RPMI7951 (cell line): ENCODE results near the gene TIMM8B. TPM values are rescaled to one million over a fixed set of nuclear protein-coding genes. Genes with fewer than 3 reads are reported as not detected.
"Not testable (repeated sequence)": the region's sequence is repeated elsewhere in the genome, so short reads cannot be mapped to it uniquely, and the experiment has no call there.

ENCODE experiments used
- DNase-seq: peaks from one replicate; pipeline ENCODE4 v3.0.0-alpha.2; 2012; ENCODE audit warnings: low read depth
- total RNA-seq: library from RNA; depleted of rRNA; stranded (reverse); fragments of >200 nt; shearing (Covaris generic); gene quantifications from 2 replicates; pipeline ENCODE4 v1.2.3, GENCODE V29; 2014; rRNA removed

The TIMM8B gene
- 116 and 120 TPM in 2 replicates for total RNA-seq

- peak; percentile 96 for DNase-seq
These were observed at the start of gene TIMM8B, which contains the start of gene SDHD for GRCh38 chr11:112086422-112087191. TSS of gene TIMM8B (minus strand) at chr11:112086756. CDS start at chr11:112086723, 33 bp downstream. TSS of gene SDHD (plus strand) at chr11:112086873. CDS start at chr11:112086908, 35 bp downstream.

DNA sequence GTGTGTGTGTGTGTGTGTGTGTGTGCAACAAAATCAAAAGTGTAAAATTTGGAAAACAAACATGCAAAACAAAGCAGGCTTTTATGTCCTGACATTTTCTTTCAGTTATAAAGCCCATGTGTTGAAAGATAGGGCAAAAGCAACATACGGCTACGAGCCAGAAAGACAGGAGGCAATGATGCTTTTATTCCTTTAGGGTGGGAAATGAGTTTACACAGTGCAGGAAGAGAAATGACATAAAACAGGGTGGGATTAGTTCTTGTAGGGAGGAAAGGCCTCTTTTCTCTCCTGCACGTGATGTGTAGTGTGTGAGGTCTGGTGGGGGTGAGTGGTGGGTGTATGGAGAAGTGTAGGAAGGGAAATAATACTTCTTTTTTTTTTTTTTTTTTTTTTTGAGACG lies 47.9 kb upstream of the TIMM8B start:
- no peak for DNase-seq

GRCh38 chr11:112132737-112133136 lies 46.2 kb upstream of the TIMM8B start:
- DNase-seq: peak; percentile 14

DNA sequence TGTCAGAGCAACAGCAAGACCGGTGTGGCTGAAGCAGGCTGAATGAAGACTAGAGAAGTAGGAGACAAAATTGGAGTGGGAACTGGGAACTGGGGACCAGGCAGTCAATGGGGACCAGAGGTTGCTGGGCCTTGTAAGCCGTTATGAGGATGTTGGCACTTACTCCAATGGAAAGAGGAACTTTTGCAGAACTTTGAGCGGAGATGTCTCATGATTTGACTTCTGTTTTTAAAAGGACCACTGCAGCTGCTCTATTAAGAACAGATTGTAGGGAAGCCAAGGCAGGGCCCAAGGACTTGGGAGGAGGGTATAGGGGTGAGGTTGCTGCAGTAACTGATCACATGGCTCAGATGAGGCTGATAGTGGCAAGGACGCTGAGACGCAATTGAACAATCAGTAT lies 43.1 kb upstream of the TIMM8B start:
- no peak for DNase-seq

DNA sequence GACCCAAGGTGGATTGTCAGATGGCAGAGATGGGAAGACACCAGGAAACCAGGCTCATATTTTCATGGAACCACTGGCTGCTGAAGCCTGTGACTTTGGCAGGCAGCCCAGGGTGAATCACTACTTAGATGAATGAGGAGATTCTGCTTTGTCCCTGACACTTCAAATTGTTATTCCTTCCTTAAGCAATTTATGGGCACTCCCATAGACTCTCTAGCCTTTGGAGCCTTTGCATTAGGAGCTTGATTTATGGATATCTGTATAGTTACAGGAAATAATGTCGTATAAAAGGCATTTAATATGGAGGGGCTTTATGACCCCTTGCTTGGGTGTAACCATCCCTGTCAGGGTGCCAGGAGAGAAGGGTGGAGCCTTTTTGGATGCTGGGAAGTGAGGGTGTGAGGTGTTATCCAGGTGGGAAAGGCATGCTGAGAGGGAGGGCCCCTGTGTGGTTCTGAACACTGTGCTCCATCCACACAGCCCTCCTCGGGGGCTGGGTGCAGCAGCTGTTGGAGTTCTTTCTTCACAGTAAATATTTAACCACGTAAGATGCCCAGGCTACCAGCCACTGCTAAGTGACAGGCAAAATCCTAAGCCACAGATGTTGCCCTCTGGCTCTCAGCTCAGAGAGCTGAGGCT lies 42.0 kb upstream of the TIMM8B start:
- peak; percentile 89 for DNase-seq

DNA sequence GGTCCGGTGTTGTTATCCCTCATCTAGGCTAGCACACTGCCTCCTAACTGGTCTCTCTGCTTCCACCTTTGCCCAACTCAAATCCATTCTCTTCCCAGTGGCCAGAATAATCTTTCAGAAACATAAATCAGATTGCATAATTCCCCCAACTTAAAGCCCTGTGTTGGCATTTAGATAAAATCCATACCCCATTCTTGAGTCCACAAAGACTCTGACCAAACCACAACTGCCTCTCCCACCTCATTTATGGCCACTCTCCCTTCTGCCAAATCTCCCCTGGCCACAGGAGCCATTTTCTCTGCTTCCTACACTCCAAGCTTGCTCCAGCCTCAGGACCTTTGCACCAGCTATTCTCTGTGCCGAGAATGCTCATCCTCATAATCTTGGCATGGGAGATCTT lies 40.5 kb upstream of the TIMM8B start:
- no peak for DNase-seq

DNA sequence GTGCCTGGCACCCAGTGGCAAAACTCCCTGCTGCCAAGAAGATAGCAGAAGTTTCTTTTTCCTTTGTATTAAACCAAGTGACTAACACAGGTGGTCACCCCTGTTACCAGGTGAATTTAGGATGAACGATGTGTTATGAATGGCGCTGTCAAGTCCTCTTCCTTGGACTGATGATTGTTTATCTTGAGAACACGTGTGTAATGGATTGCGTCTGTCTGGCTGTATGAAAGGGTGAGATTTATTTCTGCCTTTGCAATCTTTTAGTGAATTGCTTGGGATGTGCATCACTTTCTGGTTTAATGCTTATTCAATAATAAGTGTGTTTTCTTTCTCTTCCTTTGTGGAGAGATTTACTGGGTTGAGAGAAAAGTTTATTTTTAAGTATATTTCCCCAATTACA lies 36.6 kb upstream of the TIMM8B start:
- DNase-seq: no peak

DNA sequence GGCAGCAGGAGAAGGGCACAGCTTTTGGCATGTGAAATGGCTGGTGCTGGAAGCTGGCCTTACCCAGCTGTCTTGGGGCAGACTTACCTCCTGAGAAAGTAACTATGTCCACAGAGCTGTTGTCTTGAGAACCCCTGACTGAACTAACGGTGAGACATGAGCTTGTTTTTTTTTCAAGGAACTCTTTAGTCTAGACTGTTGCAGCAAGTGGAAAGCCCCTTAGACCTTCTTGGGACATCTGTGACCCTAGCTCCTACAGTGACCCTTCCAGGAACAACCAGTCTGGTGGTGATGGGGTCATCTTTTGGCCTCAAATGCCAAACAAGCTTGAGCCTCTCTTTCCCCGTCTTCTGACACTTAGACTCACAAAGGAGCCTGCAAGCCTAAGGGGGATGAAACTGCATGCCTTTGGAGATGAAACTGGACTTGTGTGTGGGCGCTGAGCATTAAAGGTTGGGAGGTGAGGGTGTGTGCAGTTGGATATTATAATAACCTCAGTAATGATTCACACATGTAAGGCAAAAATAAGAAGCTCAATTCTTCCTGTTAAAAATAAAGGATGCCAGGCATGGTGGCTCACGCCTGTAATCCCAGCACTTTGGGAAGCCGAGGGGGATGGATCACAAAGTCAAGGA lies 35.5 kb upstream of the TIMM8B start:
- no peak for DNase-seq

DNA sequence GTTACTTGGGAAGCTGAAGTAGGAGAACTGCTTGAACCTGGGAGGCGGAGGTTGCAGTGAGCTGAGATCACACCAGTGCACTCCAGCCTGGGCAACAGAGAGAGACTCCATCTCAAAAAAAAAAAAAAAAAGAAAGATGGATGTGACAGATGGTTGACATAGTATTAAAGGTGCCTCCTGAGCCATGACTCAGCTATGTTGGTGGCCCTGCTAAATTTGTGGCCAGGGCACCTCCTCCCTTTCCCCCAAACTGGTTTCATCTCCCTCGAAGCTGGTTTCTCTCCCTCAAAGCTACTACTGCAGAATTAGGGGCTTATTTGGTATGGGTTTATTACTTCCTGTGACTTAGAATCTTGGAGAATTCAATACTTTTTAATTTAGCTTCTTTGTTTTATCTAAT lies 31.6 kb upstream of the TIMM8B start:
- no peak for DNase-seq

DNA sequence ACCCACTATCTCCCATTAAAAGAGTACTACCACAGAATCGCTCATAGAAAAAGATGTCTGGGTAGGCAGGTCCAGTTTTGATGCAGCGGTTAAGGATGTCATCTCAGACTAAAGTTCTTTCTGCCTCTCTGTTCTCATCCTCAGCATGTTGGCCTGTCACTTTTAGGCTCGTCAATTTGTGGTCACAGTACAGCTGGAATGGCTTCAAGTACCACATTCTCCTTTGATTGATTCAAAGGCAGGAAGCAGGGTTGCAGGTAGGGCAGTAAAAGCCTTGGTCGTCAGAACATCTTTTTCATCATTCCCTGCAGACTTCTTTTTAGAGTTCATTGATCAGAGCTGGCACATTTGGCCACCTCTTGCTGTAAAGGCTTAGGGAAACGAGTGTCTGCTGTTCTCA lies 28.8 kb upstream of the TIMM8B start:
- no peak for DNase-seq

DNA sequence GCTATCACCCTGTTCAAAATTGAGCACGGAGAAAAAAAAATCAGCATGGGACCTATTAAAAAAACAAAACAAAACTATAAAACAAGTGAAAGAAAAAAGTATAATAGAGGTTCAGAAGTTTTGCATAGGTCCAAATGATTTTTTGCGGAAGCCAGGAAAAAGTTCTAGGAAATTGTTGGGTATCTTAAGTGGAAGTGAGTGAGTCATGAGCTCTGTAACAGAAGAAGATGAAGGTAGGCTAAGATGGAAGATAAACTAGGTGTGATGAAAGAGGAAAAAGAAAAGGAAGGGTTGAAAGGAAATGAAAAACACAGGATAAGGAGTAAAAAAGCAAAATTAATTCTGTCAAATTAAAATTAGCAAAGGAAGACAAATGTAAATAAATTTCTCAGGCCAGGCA lies 27.9 kb upstream of the TIMM8B start:
- no peak for DNase-seq

GRCh38 chr11:112113539-112114457 lies 27.2 kb upstream of the TIMM8B start:
- DNase-seq: peak; percentile 71

DNA sequence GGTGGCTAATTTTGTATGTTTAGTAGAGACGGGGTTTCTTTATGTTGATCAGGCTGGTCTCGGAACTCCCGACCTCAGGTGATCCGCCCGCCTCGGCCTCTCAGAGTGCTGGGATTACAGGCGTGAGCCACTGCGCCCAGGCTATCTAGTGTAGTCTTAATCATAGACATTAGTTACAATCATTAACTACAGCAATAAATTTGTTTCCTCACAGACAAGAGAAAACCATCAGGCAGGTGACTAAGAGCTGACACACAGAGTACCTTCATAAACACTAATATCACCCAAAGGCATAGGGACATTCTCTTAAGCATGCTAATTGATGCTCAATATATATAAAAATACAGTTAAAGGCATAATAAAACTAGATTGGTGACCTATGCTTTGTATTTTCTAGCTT lies 19.5 kb upstream of the TIMM8B start:
- DNase-seq: no peak

DNA sequence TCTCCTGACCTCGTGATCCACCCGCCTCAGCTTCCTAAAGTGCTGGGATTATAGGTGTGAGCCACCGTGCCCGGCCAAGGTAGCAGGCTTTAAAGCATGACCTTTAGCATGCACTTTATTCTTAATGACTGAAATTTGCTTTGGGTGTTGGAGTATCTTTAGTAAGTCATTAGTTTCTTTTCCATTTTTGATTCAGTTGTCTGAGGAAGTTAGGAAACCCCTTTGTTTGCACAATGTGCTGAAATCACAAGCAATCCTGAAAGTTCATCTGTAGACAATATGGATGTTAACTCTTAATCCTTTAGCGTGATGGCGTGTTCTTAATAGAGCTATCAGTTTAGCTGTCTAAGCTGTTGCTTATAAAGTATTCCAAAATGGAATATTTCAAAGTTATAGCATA lies 16.9 kb upstream of the TIMM8B start:
- DNase-seq: no peak

GRCh38 chr11:112100462-112100861 lies 13.9 kb upstream of the TIMM8B start:
- DNase-seq: no peak

DNA sequence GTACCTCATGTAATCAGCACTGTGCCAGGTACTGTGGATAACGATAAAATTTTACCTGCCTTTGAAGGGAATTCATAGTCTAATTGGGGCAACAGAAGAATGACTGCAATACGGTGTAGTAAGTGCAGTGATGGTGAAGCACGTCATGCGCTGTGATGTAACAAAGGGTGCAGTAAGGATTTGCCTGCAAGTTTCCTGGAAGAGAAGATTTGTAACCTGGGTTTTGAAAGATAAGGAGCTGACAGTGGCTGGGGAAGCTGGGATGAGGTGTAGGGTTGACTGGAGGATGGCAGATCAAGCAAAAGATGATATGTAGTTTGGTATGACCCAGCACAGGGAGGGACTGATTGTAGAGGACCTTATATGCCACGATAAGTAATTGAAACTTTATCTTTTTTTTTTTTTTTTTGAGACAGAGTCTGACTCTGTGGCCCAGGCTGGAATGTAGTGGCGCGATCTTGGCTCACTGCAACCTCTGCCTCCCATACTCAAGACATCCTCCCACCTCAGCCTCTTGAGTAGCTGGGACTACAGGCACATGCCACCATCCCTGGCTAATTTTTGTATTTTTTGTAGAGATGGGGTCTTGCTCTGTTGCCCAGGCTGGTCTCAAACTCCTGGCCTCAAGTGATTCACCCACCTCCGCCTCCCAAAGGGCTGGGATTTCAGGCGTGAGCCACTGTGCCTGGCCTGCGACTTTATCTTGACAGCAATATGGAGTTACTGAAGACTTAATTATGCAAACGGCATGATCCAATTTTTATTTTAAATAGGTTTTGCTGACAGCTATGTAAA lies 11.4 kb upstream of the TIMM8B start:
- no peak for DNase-seq

DNA sequence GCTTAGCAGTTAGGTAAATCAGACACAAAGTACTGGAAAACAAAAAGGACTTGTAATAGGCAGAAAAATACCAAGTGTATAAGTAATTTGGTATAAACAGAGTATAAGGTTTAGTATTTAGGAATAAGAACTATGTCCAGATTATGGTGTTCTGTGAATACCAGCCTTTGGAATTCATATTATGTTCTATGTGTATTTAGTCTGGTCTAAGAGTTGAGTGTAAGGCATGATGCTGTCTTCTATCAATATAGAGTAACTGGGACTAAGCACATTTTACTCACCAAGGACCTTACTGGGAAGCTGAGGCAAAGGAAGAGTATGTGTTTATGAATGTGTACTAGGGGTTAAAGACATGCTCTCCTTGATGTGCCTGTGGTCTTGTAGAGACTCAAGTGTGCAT lies 9.6 kb upstream of the TIMM8B start:
- DNase-seq: no peak

DNA sequence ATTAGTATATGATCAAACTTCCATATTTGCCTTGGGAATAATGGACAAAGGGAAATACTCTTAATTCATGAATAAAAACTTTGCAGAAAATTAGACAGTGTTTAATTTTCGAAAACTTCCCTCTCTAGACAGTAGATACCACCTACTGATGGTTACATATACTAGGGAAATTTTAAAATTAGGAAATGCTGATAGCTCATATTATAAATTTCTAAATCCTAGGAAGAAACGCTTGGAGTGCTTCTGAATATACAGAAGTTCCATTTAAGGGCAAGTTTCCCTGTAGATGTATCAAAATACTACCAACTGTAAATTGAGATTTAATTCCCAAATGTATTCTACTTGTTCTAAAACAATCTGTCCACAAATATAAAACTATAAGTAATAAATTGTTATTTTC lies 8.7 kb upstream of the TIMM8B start:
- DNase-seq: not testable (repeated sequence)

- peak; percentile 5 for DNase-seq
These were observed 656 bp upstream of the TIMM8B start for GRCh38 chr11:112087212-112087611.

GRCh38 chr11:112085822-112086421 lies 634 bp downstream of the TIMM8B start:
- peak; percentile 27 for DNase-seq
